NB4 (cell line): ENCODE data around the gene SMAD5.

ENCODE experiments used
- DNase-seq: peaks from one replicate; pipeline ENCODE4 v3.0.0; 2010; ENCODE audit warnings: low read depth
- H3K4me3 ChIP-seq: one replicate; pipeline ENCODE4 v1.5.1; 2011; ENCODE audit warnings: mild to moderate bottlenecking, low read depth, low read length, moderate library complexity
- CTCF ChIP-seq: IDR thresholded peaks from one replicate; pipeline ENCODE4 v1.5.1; 2012; ENCODE audit warnings: low read depth, low read length
- MAX ChIP-seq: IDR thresholded peaks from 2 replicates; pipeline ENCODE4 v1.6.1; 2011; ENCODE audit warnings: low read depth, low read length
- MYC ChIP-seq: IDR thresholded peaks from 2 replicates; pipeline ENCODE4 v1.6.1; 2011; ENCODE audit warnings: low read depth, low read length
- POLR2A ChIP-seq: IDR thresholded peaks from 2 replicates; pipeline ENCODE4 v1.6.1; 2011; ENCODE audit warnings: mild to moderate bottlenecking; ENCODE audit not compliant: insufficient read length; ENCODE audit errors: extremely low read depth

The SMAD5 gene

GRCh38 chr5:136128481-136128880 lies 4.2 kb upstream of the SMAD5 start:
- H3K4me3 ChIP-seq, result no peak overlapping the region
- DNase-seq, result no peak
- TF ChIP-seq MAX, result no peak
- no peak for TF ChIP-seq MYC
- TF ChIP-seq POLR2A, result no peak
- TF ChIP-seq CTCF, result no peak

GRCh38 chr5:136129445-136129844 lies 3.2 kb upstream of the SMAD5 start:
- TF ChIP-seq POLR2A (no peak), MAX (no peak), CTCF (no peak), MYC (no peak)
- no peak for DNase-seq
- no peak overlapping the region for H3K4me3 ChIP-seq

GRCh38 chr5:136130581-136130980 lies 2.1 kb upstream of the SMAD5 start:
- no peak overlapping the region for H3K4me3 ChIP-seq
- DNase-seq, result no peak
- no peak for TF ChIP-seq MYC
- no peak for TF ChIP-seq POLR2A
- no peak for TF ChIP-seq MAX
- no peak for TF ChIP-seq CTCF

- TF ChIP-seq POLR2A (no peak), MAX (no peak), MYC (no peak), CTCF (no peak)
- peak; percentile 29 for DNase-seq
Measured at GRCh38 chr5:136132087-136132486, 558 bp upstream of the SMAD5 start.

GRCh38 chr5:136133222-136133921 lies 727 bp downstream of the SMAD5 start:
- TF ChIP-seq CTCF (no peak), MYC (0 out of 2 replicates have a peak, but pooled peaks have one; percentile 15)
- H3K4me3 ChIP-seq, result peak overlapping the region; percentile 80
- peak; percentile 62 for DNase-seq

More at GRCh38 chr5:136132087-136132486, 558 bp upstream of the SMAD5 start:
- H3K4me3 ChIP-seq, result peak overlapping the region; percentile 80

- DNase-seq, result no peak
- H3K4me3 ChIP-seq, result peak overlapping the region; percentile 80
- TF ChIP-seq POLR2A, result no peak
- TF ChIP-seq MAX, result no peak
- no peak for TF ChIP-seq MYC
- TF ChIP-seq CTCF, result no peak
Measured at GRCh38 chr5:136133922-136134379, 1.3 kb downstream of the SMAD5 start.
